ENCODE results near the gene ECE1. TPM values are rescaled to one million over a fixed set of nuclear protein-coding genes. Genes with fewer than 3 reads are reported as not detected.

Gene ECE1
- total RNA-seq, 1 donor from 2014 or later, result 209 TPM

GRCh38 chr1:21313886-21314721 is 23.8 kb upstream of the ECE1 start:
- ATAC-seq (ENCODE audit: low read depth), result no peak
- Mint-ChIP-seq H3K4me1 (peaks cover 39% of the 10 kb centered on the region), H3K27me3 (no peaks in the 10 kb centered on the region), H3K9me3 (no peaks in the 10 kb centered on the region), H3K4me3 (no peak overlapping the region), H3K36me3 (ENCODE audit: low read depth) (peaks cover 50% of the 10 kb centered on the region), H3K27ac (no peak overlapping the region)
- ChIA-PET CTCF (interaction anchor here (0.9 kb wide), 1 partner anchor 59 kb away, joined by 3 read pairs; no protein-coding TSS in a partner anchor), POLR2A (interaction anchor here (1.2 to 1.4 kb wide), 3 partner anchors 15 to 22 kb away, joined by 3 to 6 read pairs (median 4); no protein-coding TSS in a partner anchor)
- no peak for DNase-seq
- TF ChIP-seq CTCF (IDR thresholded peaks at IDR 0.05), result no peak
- intact Hi-C loops (cut with micrococcal nuclease), result no loop called here

GRCh38 chr1:21313203-21313885 is 23.1 kb upstream of the ECE1 start:
- Mint-ChIP-seq H3K9me3 (no peaks in the 10 kb centered on the region), H3K36me3 (ENCODE audit: low read depth) (peaks cover 46% of the 10 kb centered on the region), H3K27ac (no peak overlapping the region), H3K27me3 (no peaks in the 10 kb centered on the region), H3K4me1 (peaks cover 44% of the 10 kb centered on the region), H3K4me3 (no peak overlapping the region)
- TF ChIP-seq CTCF (IDR thresholded peaks at IDR 0.05), result no peak
- intact Hi-C loops (cut with micrococcal nuclease), result no loop called here
- CTCF ChIA-PET, result interaction anchor here (1.3 kb wide), 1 partner anchor 9 kb away, joined by 4 read pairs; no protein-coding TSS in a partner anchor
- DNase-seq (no peak), ATAC-seq (ENCODE audit: low read depth) (no peak)
- POLR2A ChIA-PET, result interaction anchor here (1.2 to 1.4 kb wide), 3 partner anchors 14 to 21 kb away, joined by 3 to 6 read pairs (median 4); no protein-coding TSS in a partner anchor

GRCh38 chr1:21312407-21312992 is 22.2 kb upstream of the ECE1 start:
- no peaks in the 10 kb centered on the region for H3K9me3 Mint-ChIP-seq
- H3K4me1 Mint-ChIP-seq, result peaks cover 48% of the 10 kb centered on the region
- no peak overlapping the region for H3K4me3 Mint-ChIP-seq
- H3K27me3 Mint-ChIP-seq, result no peaks in the 10 kb centered on the region
- H3K27ac Mint-ChIP-seq, result no peak overlapping the region
- no peak for ATAC-seq (ENCODE audit: low read depth)
- intact Hi-C loops (cut with micrococcal nuclease), result no loop called here
- peaks cover 41% of the 10 kb centered on the region for H3K36me3 Mint-ChIP-seq (ENCODE audit: low read depth)
- DNase-seq, result no peak
- ChIA-PET POLR2A (interaction anchor here (0.9 to 2.0 kb wide), 2 partner anchors 13 to 18 kb away, joined by 6 to 9 read pairs; no protein-coding TSS in a partner anchor), CTCF (interaction anchor here (0.9 to 1.3 kb wide), 2 partner anchors 9 to 56 kb away, joined by 3 to 4 read pairs; no protein-coding TSS in a partner anchor)
- no peak for TF ChIP-seq CTCF (IDR thresholded peaks at IDR 0.05)

GRCh38 chr1:21311016-21311415 is 20.8 kb upstream of the ECE1 start:
- no peak for TF ChIP-seq CTCF (IDR thresholded peaks at IDR 0.05)
- no peak for ATAC-seq (ENCODE audit: low read depth)
- Mint-ChIP-seq H3K36me3 (ENCODE audit: low read depth) (peaks cover 32% of the 10 kb centered on the region), H3K4me1 (peaks cover 50% of the 10 kb centered on the region), H3K4me3 (no peak overlapping the region), H3K27me3 (no peaks in the 10 kb centered on the region), H3K9me3 (no peaks in the 10 kb centered on the region), H3K27ac (no peak overlapping the region)
- ChIA-PET POLR2A (interaction anchor here (0.6 to 2.0 kb wide), 2 partner anchors 16 to 686 kb away, joined by 3 to 9 read pairs; no protein-coding TSS in a partner anchor), CTCF (no interaction called here)
- DNase-seq, result no peak
- intact Hi-C loops (cut with micrococcal nuclease), result no loop called here
